ENCODE data around the gene MCM5.

MCM5 gene

DNA sequence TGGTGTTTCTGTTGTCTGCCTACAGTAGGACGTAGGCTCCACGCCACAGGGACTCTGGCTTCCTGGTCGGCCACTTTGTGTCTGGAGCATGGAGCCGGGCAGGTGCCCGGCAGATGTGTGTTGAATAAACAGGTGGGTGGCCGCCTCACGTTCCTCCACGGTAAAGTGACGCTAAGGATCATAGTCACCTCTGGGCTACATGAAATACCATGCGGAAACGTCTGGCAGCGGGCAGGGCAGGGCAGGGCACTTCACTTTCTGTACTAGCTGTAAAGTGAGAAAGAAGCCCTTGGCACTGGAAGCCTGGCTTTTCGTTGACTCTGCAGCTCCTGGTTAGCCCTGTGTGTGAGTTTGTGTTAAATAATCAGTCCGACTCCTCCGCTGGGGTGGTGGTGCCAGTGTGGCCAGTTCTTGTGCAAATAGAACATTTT is 52.4 kb downstream of the MCM5 start:
- no peak overlapping the region for H3K4me3 ChIP-seq (ENCODE audit: low read depth in 1 of 2, low read length in 1 of 2)
- no peaks in the 10 kb centered on the region for H3K9me3 ChIP-seq
- no peaks in the 10 kb centered on the region for H3K4me1 ChIP-seq (ENCODE audit: control insufficient read depth in 1 of 2, insufficient read depth in 1 of 2, low read depth in 1 of 2, low read length in 1 of 2)
- TF ChIP-seq, protein P1, sequence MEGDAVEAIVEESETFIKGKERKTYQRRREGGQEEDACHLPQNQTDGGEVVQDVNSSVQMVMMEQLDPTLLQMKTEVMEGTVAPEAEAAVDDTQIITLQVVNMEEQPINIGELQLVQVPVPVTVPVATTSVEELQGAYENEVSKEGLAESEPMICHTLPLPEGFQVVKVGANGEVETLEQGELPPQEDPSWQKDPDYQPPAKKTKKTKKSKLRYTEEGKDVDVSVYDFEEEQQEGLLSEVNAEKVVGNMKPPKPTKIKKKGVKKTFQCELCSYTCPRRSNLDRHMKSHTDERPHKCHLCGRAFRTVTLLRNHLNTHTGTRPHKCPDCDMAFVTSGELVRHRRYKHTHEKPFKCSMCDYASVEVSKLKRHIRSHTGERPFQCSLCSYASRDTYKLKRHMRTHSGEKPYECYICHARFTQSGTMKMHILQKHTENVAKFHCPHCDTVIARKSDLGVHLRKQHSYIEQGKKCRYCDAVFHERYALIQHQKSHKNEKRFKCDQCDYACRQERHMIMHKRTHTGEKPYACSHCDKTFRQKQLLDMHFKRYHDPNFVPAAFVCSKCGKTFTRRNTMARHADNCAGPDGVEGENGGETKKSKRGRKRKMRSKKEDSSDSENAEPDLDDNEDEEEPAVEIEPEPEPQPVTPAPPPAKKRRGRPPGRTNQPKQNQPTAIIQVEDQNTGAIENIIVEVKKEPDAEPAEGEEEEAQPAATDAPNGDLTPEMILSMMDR (IDR thresholded peaks at IDR 0.05): no peak
- no peaks in the 10 kb centered on the region for H3K27me3 ChIP-seq
- H3K36me3 ChIP-seq: peaks cover 5% of the 10 kb centered on the region
- H3K27ac ChIP-seq: no peak overlapping the region

DNA sequence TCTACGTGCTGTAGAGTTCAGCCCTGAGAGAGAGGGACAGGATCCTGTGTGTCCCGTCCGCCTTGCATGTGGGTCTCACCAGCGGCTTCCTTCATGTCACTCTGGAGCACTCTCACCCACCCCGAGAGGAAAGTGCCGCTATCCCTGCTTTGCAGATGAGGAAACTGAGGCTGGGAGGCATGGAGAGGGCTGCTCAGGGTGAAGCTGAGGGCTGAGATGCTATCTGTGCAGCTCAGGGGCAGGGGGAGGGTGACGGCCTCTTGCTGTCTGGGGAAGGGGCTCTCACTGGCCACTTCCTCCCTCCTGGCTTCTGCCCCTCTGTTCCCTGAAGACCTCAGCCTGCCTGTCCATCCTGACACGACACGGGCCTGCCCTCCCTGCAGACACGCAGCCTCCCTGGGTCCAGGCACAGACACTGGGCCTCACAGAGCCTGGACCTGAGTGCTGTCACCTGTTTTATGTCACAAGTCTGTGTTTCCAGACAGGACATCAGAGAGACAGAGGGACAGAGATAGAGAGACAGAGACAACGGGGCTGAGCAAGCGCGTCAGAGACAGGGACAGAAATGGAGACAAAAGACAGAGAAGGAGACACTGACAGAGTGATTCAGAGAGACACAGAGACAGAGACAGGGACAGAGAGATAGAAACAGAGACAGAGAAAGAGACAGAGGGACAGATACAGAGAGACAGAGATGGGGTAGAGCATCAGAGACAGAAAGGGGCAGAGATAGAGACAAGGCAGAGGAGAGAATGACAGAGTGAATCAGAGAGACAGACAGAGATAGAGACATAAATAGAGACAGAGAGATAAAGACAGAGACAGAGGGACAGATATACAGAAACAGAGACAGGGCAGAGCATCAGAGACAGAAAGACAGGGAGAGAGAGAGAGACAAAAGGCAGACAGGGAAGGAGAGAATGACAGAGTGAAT is 53.1 kb downstream of the MCM5 start:
- Histone ChIP-seq H3K4me3 (ENCODE audit: low read depth in 1 of 2, low read length in 1 of 2) (no peak overlapping the region), H3K27ac (no peak overlapping the region), H3K9me3 (no peaks in the 10 kb centered on the region), H3K36me3 (peaks cover 5% of the 10 kb centered on the region), H3K27me3 (no peaks in the 10 kb centered on the region), H3K4me1 (ENCODE audit: control insufficient read depth in 1 of 2, insufficient read depth in 1 of 2, low read depth in 1 of 2, low read length in 1 of 2) (no peaks in the 10 kb centered on the region)
- TF ChIP-seq, protein P1 (IDR thresholded peaks at IDR 0.05): no peak

DNA sequence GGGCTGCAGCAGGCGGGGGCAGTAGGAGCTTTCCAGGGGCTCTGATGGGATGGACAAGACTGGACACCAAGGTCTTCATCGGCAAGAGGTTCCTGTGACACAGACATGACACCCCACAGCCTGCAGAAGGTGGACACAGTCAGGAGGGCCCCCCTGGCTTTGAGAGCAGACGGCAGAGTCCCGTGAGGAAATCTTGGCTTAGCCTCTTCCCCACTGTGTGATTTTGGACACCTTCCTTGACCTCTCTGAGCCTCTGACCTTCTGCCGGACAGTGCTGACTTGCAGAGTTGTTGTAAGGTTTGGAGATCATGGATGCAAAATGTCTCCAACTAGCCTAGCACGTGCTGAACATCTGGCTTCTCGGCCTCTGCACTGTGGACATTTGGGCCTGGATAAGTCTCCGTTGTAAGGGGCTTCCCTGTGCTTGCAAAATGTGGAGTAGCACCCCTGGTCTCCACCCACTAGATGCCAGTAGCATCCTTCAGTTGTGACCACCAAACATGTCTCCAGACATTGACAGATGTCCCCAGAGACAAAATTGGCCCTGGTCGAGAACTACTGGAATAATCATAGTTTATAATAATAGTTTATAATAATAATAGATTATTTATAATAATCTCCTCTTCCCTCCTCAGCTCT is 54.6 kb downstream of the MCM5 start:
- Histone ChIP-seq H3K36me3 (no peaks in the 10 kb centered on the region), H3K4me1 (ENCODE audit: control insufficient read depth in 1 of 2, insufficient read depth in 1 of 2, low read depth in 1 of 2, low read length in 1 of 2) (no peaks in the 10 kb centered on the region), H3K9me3 (no peaks in the 10 kb centered on the region), H3K4me3 (ENCODE audit: low read depth in 1 of 2, low read length in 1 of 2) (no peak overlapping the region), H3K27ac (no peak overlapping the region), H3K27me3 (no peaks in the 10 kb centered on the region)
- TF ChIP-seq, protein P1 (IDR thresholded peaks at IDR 0.05): no peak

DNA sequence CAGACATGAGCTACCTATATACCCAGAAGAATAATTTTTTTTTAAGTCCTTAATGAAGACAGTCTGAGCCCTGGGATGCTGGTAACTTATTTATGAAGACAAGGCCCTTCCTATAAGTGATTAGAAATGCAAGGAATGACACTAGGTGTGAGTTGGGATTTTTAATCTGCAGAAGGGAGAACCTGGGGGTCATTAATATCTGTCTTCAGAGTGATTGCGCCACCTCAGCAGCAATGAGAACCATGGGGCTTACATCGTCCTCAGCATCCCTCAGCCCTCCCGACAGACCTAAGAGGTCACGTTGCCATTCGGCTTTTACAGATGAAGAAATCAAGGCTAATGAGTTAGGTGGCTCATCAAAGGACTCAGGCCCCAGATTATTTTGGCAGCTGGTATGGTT is 55.6 kb downstream of the MCM5 start:
- Histone ChIP-seq H3K9me3 (no peaks in the 10 kb centered on the region), H3K27ac (no peak overlapping the region), H3K36me3 (no peaks in the 10 kb centered on the region), H3K4me1 (ENCODE audit: control insufficient read depth in 1 of 2, insufficient read depth in 1 of 2, low read depth in 1 of 2, low read length in 1 of 2) (peaks cover under 1% of the 10 kb centered on the region in 2 experiments), H3K4me3 (ENCODE audit: low read depth in 1 of 2, low read length in 1 of 2) (no peak overlapping the region), H3K27me3 (no peaks in the 10 kb centered on the region)
- TF ChIP-seq, protein P1 (IDR thresholded peaks at IDR 0.05): no peak

DNA sequence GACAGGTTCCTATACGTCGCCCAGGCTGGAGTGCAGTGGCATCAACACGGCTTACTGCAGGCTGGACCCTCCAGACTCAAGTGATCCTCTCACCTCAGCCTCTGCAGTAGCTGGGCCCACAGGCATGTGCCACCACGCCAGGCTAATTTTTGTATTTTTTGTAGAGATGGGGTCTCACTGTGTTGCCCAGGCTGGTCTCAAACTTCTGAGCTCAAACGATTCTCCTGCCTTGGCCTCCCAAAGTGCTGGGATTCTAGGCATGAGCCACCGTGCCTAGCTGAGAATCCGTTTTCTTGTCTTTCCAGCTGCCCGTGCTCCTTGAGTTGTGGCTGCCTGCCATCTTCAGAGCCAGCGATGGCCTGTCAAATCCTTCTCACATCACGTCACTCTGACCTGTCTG is 56.8 kb downstream of the MCM5 start:
- Histone ChIP-seq H3K27ac (no peak overlapping the region), H3K9me3 (no peaks in the 10 kb centered on the region), H3K4me3 (ENCODE audit: low read depth in 1 of 2, low read length in 1 of 2) (no peak overlapping the region), H3K27me3 (no peaks in the 10 kb centered on the region), H3K4me1 (ENCODE audit: control insufficient read depth in 1 of 2, insufficient read depth in 1 of 2, low read depth in 1 of 2, low read length in 1 of 2) (peaks cover 13% of the 10 kb centered on the region in 2 experiments), H3K36me3 (no peaks in the 10 kb centered on the region)
- TF ChIP-seq, protein P1 (IDR thresholded peaks at IDR 0.05): no peak
